SK-N-MC (cell line): Measurements from ENCODE around the gene C22orf15.

Experiments used
- FOXP2 ChIP-seq: optimal IDR thresholded peaks from 2 replicates; pipeline ENCODE3; 2011; ENCODE audit warnings: mild to moderate bottlenecking, moderate library complexity; ENCODE audit not compliant: insufficient read depth; ENCODE audit errors: extremely low read length, control extremely low read depth
- POLR2AphosphoS5 ChIP-seq: IDR thresholded peaks from 2 replicates; pipeline ENCODE4 v1.6.1; 2012; ENCODE audit warnings: mild to moderate bottlenecking, low read depth, low read length, borderline replicate concordance

- no peak for TF ChIP-seq POLR2AphosphoS5
- TF ChIP-seq FOXP2, result no peak
These were observed 21.5 kb downstream of the C22orf15 start for GRCh38 chr22:23784215-23784732.
